Measurements from ENCODE around the gene HECTD3. TPM values are rescaled to one million over a fixed set of nuclear protein-coding genes. Genes with fewer than 3 reads are reported as not detected.

Gene HECTD3
- total and polyA plus RNA-seq, 2 of the 4 experiments (the other 2 are of a cell fraction), result 12.2 to 39.5 TPM

DNA sequence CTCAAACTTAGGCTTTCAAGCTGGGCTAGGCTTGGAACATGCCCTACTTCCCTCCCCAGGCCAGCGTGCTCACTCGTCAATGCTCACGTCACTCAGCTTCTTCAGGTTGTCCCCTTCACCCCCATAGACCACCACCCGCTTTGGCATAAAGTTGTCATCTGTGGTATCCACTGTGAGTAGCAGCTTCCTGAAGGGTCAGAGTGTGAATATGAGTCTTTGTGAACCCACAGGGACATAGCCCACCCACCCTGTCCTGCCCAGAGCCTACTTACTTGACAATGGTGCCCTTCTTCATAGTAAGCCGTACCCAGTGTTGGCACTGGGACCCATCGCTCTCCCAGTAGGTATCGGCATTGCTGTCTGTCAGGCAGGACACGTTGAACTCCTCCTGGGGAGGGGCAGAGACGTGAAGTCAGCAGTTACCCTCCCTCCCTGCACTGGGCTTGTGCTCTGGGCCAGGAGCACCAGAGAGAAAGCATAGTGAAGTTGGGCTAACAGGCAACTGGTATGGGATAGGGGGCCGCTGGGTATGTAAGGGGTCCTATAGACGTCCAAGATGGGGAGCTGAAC lies 1.7 kb downstream of the HECTD3 start:
- Histone ChIP-seq H3K79me1 (ENCODE audit: low read depth in 1 of 2, low read length in 2 of 2) (peaks cover 25 to 54% of the 10 kb centered on the region in 2 experiments), H4K20me1 (ENCODE audit: insufficient read depth, low read length) (peaks cover 6% of the 10 kb centered on the region; the same call in 1 of the 2 replicates), H2BK5ac (ENCODE audit: low read depth, low read length, poor library complexity, severe bottlenecking) (no peak overlapping the region), H3K4me1 (ENCODE audit: control insufficient read depth, insufficient read depth, low read length) (peaks cover 10% of the 10 kb centered on the region), H3K27ac (ENCODE audit: insufficient read depth, low read length) (no peak overlapping the region), H2AK9ac (replicated peaks; ENCODE audit: low read depth, low read length, poor library complexity) (peak overlapping the region; percentile 12), H3K9ac (ENCODE audit: low read depth, low read length) (no peak overlapping the region), H2BK15ac (ENCODE audit: low read depth, low read length) (no peak overlapping the region), H3K27me3 (ENCODE audit: control insufficient read depth, insufficient read depth, low read length) (no peaks in the 10 kb centered on the region), H2BK20ac (ENCODE audit: low read depth, low read length) (no peak overlapping the region), H3K4ac (ENCODE audit: low read depth, low read length) (no peak overlapping the region), H2AFZ (replicated peaks; ENCODE audit: low read length, poor library complexity) (no peak overlapping the region), H3K4me2 (ENCODE audit: low read depth, low read length) (peak overlapping the region; percentile 87; the same call in 1 of the 2 replicates), H3K36me3 (ENCODE audit: control insufficient read depth, insufficient read depth, low read length) (peaks cover 55% of the 10 kb centered on the region), H2BK120ac (ENCODE audit: low read depth, low read length) (no peak overlapping the region), H3K56ac (ENCODE audit: extremely low read depth, insufficient read depth, low read length) (no peak overlapping the region), H4K5ac (ENCODE audit: low read depth, low read length) (no peak overlapping the region), H4K8ac (ENCODE audit: low read depth in 2 of 2, low read length in 2 of 2) (no peak overlapping the region), H3K23ac (ENCODE audit: low read depth, low read length) (no peak overlapping the region), H3K9me1 (ENCODE audit: insufficient read depth, low read length) (peaks cover 13% of the 10 kb centered on the region), H4K91ac (ENCODE audit: insufficient read depth, low read depth, low read length) (no peak overlapping the region), H2AK5ac (ENCODE audit: low read depth, low read length) (no peak overlapping the region), H3K9me3 (ENCODE audit: control insufficient read depth, insufficient read depth, low read length) (no peaks in the 10 kb centered on the region), H3K18ac (ENCODE audit: low read depth, low read length) (no peak overlapping the region), H3K14ac (replicated peaks; ENCODE audit: low read depth, low read length) (no peak overlapping the region), H3K4me3 (ENCODE audit: insufficient read depth, low read depth, low read length) (no peak overlapping the region)
- ATAC-seq (ENCODE audit: low read depth) (no peak), DNase-seq (no peak)
- intact Hi-C loops (cut with micrococcal nuclease), result no loop called here
- in situ Hi-C loops (cut with MboI; ENCODE audit: low sequenced_read_pairs), result no loop called here
- POLR2A ChIA-PET (ENCODE audit: unreplicated experiment), result no interaction called here
- BruUV-seq (replicated peaks), result no TSS peak
- dilution Hi-C loops (cut with HindIII; ENCODE audit: low sequenced_read_pairs, unreplicated experiment), result no loop called here
- TF ChIP-seq MXI1 (IDR thresholded peaks at IDR 0.05; ENCODE audit: borderline replicate concordance, low read depth, low read length) (no peak), NFE2L2 (IDR thresholded peaks at IDR 0.05; ENCODE audit: low read depth, low read length) (no peak), SMC3 (IDR thresholded peaks at IDR 0.05; ENCODE audit: low read depth, low read length) (no peak), RCOR1 (IDR thresholded peaks at IDR 0.05; ENCODE audit: insufficient replicate concordance, low read length) (no peak), CHD1 (IDR thresholded peaks at IDR 0.05; ENCODE audit: low read depth, low read length) (no peak), BHLHE40 (IDR thresholded peaks at IDR 0.05; ENCODE audit: low read depth, low read length) (no peak), MAZ (IDR thresholded peaks at IDR 0.05; ENCODE audit: borderline replicate concordance, low read depth, low read length) (no peak), CEBPB (IDR thresholded peaks at IDR 0.05; ENCODE audit: low read depth, low read length) (no peak), POLR2A (IDR thresholded peaks at IDR 0.05; ENCODE audit: low read depth, low read length) (no peak), MAFK (IDR thresholded peaks at IDR 0.05; ENCODE audit: low read depth, low read length) (no peak)
- TF ChIP-seq, protein P1, sequence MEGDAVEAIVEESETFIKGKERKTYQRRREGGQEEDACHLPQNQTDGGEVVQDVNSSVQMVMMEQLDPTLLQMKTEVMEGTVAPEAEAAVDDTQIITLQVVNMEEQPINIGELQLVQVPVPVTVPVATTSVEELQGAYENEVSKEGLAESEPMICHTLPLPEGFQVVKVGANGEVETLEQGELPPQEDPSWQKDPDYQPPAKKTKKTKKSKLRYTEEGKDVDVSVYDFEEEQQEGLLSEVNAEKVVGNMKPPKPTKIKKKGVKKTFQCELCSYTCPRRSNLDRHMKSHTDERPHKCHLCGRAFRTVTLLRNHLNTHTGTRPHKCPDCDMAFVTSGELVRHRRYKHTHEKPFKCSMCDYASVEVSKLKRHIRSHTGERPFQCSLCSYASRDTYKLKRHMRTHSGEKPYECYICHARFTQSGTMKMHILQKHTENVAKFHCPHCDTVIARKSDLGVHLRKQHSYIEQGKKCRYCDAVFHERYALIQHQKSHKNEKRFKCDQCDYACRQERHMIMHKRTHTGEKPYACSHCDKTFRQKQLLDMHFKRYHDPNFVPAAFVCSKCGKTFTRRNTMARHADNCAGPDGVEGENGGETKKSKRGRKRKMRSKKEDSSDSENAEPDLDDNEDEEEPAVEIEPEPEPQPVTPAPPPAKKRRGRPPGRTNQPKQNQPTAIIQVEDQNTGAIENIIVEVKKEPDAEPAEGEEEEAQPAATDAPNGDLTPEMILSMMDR (conservative IDR thresholded peaks at IDR 0.05; ENCODE audit: low read depth, low read length), result no peak
- WGBS, 2 experiments (ENCODE audit: extremely low coverage in 2 of 2, insufficient read length in 1 of 2), result no CpG with 5 or more reads among the region's 11 CpGs
- CTCF ChIA-PET, result no interaction called here

Data from IMR-90 (cell line).